ENCODE results near the gene UHRF1.
"Not testable (repeated sequence)": the region's sequence is repeated elsewhere in the genome, so short reads cannot be mapped to it uniquely, and the experiment has no call there.

UHRF1 gene

DNA sequence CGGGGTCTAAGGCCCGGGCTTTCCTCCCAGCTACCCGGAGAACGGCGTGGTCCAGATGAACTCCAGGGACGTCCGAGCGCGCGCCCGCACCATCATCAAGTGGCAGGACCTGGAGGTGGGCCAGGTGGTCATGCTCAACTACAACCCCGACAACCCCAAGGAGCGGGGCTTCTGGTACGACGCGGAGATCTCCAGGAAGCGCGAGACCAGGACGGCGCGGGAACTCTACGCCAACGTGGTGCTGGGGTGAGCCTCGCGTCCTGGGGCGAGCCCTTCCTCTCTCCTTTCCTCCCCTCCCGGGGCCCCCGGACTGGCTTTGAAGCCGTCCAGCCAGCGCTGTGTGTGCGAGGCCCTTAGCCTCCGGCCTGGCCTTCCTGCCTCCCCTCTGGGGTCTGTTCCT is 23.4 kb downstream of the UHRF1 start:
- DNase-seq (ENCODE audit: extremely low read depth in 1 of 2, low read depth in 1 of 2), result no peak

DNA sequence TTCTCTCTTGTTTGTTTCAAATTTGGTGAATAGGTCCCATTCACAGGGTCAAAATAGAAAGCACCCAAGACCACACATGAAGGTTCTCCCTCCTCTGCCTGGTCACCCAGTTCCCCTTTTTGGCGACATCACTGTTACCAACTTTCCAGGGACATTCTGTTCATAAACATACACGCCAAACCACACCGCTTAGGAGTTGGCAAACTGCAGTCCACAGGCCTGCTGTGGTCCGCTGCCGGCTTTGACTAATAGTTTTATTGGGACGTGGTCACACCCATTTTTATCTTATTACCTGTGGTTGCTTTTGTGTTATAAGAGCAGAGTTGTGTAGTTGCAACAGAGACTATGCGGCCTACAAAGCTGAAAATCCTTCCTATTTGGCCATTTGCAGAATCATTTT is 24.2 kb downstream of the UHRF1 start:
- no peak for DNase-seq (ENCODE audit: extremely low read depth in 1 of 2, low read depth in 1 of 2)

GRCh38 chr19:4935444-4935843 is 26.1 kb downstream of the UHRF1 start:
- no peak for DNase-seq (ENCODE audit: extremely low read depth in 1 of 2, low read depth in 1 of 2)

- no peak for DNase-seq (ENCODE audit: extremely low read depth in 1 of 2, low read depth in 1 of 2)
Observed at GRCh38 chr19:4937060-4937459, 27.8 kb downstream of the UHRF1 start.

- not testable (repeated sequence) for DNase-seq (ENCODE audit: extremely low read depth in 1 of 2, low read depth in 1 of 2)
Observed at GRCh38 chr19:4938461-4938860, 29.2 kb downstream of the UHRF1 start.

DNA sequence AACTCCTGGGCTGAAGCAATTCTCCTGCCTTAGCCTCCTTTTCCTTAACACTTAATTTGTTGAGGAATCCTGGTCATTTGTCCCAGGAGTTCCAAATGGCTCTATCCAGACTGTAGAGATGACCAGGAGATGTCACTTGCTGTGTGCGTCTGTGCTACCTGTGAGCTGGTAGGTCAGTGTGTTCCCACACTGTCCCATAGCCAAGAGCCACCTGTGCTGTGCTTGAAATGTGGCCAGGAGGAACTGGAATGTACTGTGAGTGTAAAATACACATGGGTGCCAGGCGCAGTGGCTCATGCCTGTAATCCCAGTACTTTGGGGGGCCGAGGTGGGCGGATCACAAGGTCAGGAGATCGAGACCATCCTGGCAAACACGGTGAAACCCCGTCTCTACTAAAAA is 30.2 kb downstream of the UHRF1 start:
- no peak for DNase-seq (ENCODE audit: extremely low read depth in 1 of 2, low read depth in 1 of 2)

DNA sequence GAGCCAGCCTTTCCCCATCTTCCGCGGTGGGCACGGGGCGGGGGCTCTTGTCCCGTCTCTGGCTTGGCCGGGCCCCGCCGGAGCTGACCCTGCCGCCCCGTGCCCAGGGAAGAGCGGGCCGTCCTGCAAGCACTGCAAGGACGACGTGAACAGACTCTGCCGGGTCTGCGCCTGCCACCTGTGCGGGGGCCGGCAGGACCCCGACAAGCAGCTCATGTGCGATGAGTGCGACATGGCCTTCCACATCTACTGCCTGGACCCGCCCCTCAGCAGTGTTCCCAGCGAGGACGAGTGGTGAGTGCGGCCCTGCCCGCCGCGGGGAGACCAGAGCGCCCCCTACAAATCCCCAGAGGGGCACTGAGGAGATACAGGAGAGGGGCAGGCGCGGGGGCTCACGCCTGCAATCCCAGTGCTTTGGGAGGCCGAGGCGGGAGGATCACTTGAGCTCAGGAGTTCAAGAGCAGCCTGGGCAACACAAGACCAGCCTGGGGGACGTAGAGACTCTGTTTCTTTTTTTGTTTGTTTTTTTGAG is 32.4 kb downstream of the UHRF1 start:
- DNase-seq (ENCODE audit: extremely low read depth in 1 of 2, low read depth in 1 of 2), result not testable (repeated sequence)

GRCh38 chr19:4950650-4951049 is 41.3 kb downstream of the UHRF1 start:
- DNase-seq (ENCODE audit: extremely low read depth in 1 of 2, low read depth in 1 of 2), result not testable (repeated sequence)

DNA sequence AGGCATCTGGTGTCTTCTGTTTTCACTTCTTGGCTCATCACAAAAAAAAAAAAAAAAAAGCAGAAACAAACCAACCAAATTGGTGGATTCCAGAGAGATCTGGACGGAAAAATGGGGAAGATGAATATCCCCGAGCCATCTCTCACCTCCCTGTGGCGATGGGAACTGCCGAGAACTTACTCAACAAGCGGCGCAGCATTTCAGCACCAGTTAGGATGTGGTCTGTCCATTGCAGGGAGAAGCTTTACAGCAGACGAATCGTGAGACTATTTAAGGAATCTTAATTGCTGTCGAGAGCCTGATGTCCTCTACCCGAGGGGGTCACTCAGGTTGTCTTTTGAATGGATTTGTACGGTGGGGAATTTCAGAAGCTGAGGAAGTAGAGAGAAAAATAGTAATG is 42.4 kb downstream of the UHRF1 start:
- DNase-seq (ENCODE audit: extremely low read depth in 1 of 2, low read depth in 1 of 2), result no peak

GRCh38 chr19:4952945-4953344 is 43.6 kb downstream of the UHRF1 start:
- DNase-seq (ENCODE audit: extremely low read depth in 1 of 2, low read depth in 1 of 2), result no peak

DNA sequence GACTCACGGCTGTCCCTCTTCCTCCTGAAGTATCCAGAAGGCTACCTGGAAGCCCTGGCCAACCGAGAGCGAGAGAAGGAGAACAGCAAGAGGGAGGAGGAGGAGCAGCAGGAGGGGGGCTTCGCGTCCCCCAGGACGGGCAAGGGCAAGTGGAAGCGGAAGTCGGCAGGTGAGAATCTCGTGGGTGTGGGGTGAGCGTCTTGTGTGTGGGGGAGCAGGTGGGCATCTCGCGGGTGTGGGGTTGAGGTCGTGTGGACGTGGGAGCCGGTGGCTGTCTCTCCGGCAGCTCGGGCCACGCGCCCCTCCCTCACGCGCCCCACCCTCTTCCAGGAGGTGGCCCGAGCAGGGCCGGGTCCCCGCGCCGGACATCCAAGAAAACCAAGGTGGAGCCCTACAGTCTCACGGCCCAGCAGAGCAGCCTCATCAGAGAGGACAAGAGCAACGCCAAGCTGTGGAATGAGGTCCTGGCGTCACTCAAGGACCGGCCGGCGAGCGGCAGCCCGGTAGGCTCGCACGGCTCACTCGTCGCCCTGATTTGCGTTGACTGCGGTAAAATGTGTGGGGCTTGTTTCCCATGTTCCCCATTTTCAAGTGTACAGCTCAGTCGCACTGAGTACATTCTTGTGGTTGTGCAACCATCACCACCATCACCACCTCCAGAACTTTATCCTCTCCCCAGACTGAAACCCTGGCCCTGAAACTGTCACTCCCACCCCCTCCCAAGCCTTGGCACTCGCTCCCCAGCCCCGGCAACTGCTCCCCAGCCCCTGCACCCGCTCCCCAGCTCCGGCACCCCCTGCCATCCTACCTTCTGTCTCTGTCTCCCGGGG is 45.2 kb downstream of the UHRF1 start:
- not testable (repeated sequence) for DNase-seq (ENCODE audit: extremely low read depth in 1 of 2, low read depth in 1 of 2)

GRCh38 chr19:4955274-4955673 is 46.0 kb downstream of the UHRF1 start:
- DNase-seq (ENCODE audit: extremely low read depth in 1 of 2, low read depth in 1 of 2), result no peak

- no peak for DNase-seq (ENCODE audit: extremely low read depth in 1 of 2, low read depth in 1 of 2)
Observed at GRCh38 chr19:4957981-4958380, 48.7 kb downstream of the UHRF1 start.

- DNase-seq (ENCODE audit: extremely low read depth in 1 of 2, low read depth in 1 of 2), result no peak
Observed at GRCh38 chr19:4962085-4962619, 52.9 kb downstream of the UHRF1 start.

DNA sequence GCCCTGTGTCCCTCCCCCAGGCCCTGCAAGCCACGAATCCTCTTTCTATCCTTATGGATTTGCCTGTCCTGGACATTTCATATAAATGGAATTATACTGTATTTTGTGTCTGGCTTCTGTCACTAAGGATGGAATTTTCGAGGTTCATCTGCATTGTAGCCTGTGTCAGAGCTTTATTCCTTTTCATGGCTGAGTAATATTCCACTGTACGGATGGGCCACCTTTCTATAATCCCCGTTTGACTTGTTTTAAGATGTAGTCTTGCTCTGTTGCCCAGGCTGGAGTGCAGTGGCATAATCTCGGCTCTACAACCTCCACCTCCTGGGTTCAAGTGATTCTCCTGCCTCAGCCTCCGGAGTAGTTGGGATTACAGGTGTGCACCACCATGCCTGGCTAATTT is 55.8 kb downstream of the UHRF1 start:
- DNase-seq (ENCODE audit: extremely low read depth in 1 of 2, low read depth in 1 of 2), result no peak

GRCh38 chr19:4966591-4966990 is 57.3 kb downstream of the UHRF1 start:
- no peak for DNase-seq (ENCODE audit: extremely low read depth in 1 of 2, low read depth in 1 of 2)

GRCh38 chr19:4967738-4968461 is 58.6 kb downstream of the UHRF1 start:
- DNase-seq (ENCODE audit: extremely low read depth in 1 of 2, low read depth in 1 of 2), result no peak

DNA sequence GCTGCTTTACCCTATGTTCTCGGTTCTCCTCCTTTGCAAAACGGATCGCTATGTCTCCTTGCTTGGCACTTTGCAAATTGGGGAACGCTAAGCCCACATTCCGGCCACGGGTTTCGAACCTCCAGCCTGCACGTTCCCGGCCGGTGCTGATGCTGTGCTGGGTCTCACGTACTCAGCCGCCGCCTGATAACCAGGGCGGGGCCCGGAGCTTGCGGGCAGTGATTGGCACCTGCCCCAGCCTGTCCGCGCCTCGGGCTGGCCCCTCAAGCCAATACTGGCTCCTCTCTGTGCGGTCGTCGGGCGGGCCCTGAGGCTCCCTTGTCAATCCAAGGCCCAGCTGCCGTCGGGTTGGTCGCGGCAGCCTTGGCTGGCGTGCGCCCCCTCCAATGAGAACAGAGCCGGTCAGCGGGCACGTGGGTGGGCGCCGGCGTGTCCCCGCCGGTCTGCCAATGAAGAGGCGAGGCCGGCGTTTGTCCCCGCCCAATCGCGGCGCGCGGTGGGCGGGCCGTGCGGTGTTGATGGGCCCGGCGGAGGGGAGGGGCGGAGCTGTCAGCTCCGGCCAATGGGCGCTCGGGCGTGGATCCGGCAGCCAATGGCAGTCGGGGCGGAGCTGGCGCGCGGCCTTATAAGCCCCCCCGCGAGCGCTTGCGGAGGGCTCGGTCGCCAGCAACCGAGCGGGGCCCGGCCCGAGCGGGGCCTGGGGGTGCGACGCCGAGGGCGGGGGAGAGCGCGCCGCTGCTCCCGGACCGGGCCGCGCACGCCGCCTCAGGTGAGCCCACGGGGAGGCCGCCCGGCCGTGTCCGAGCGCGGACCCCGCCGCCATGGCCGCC is 59.4 kb downstream of the UHRF1 start, which contains the start of gene KDM4B:
TSS of gene KDM4B (plus strand) at position 652 of the 830 bp plus-strand sequence. CDS start 63,778 bp downstream, outside the sequence.
- peak; percentile 95 to 97 for DNase-seq (ENCODE audit: extremely low read depth in 1 of 2, low read depth in 1 of 2)

- DNase-seq (ENCODE audit: extremely low read depth in 1 of 2, low read depth in 1 of 2), result no peak
Observed at GRCh38 chr19:4969292-4969771, 60.0 kb downstream of the UHRF1 start.

GRCh38 chr19:4969772-4970531 is 60.7 kb downstream of the UHRF1 start:
- DNase-seq (ENCODE audit: extremely low read depth in 1 of 2, low read depth in 1 of 2), result no peak

All from activated CD8-positive, alpha-beta memory T cell treated with anti-CD3 and anti-CD28 coated beads for 1 hour (primary cell).